ENCODE data around the gene SLC7A9.

SLC7A9 gene

GRCh38 chr19:32869369-32869965, at the start of gene SLC7A9:
Gene SLC7A9 (minus strand): TSS chr19:32869767. CDS start chr19:32868534, 1,233 bp downstream.
- no peaks in the 10 kb centered on the region for H3K27me3 ChIP-seq (ENCODE audit: control insufficient read depth, insufficient read depth, low read length)
- H3K4me3 ChIP-seq (ENCODE audit: low read length) = no peak within 1 kb of the TSS
- no peaks in the 10 kb centered on the region for H3K36me3 ChIP-seq (ENCODE audit: control insufficient read depth, insufficient read depth, low read length)
- H3K9me3 ChIP-seq (ENCODE audit: control insufficient read depth, low read length) = no peaks in the 10 kb centered on the region
- H3K9ac ChIP-seq (ENCODE audit: low read length) = no peak within 1 kb of the TSS
- no peaks in the 10 kb centered on the region for H3K4me1 ChIP-seq (ENCODE audit: control insufficient read depth, insufficient read depth, low read length)

GRCh38 chr19:32919365-32919764, 49.8 kb upstream of the SLC7A9 start:
- Histone ChIP-seq H3K9ac (ENCODE audit: low read length) (no peak overlapping the region), H3K36me3 (ENCODE audit: control insufficient read depth, insufficient read depth, low read length) (no peaks in the 10 kb centered on the region), H3K4me3 (ENCODE audit: low read length) (no peak overlapping the region), H3K9me3 (ENCODE audit: control insufficient read depth, low read length) (no peaks in the 10 kb centered on the region), H3K27me3 (ENCODE audit: control insufficient read depth, insufficient read depth, low read length) (no peaks in the 10 kb centered on the region), H3K4me1 (ENCODE audit: control insufficient read depth, insufficient read depth, low read length) (peaks cover 6% of the 10 kb centered on the region)

- Histone ChIP-seq H3K36me3 (ENCODE audit: control insufficient read depth, insufficient read depth, low read length) (no peaks in the 10 kb centered on the region), H3K9ac (ENCODE audit: low read length) (no peak overlapping the region), H3K4me1 (ENCODE audit: control insufficient read depth, insufficient read depth, low read length) (no peaks in the 10 kb centered on the region), H3K27me3 (ENCODE audit: control insufficient read depth, insufficient read depth, low read length) (no peaks in the 10 kb centered on the region), H3K9me3 (ENCODE audit: control insufficient read depth, low read length) (no peaks in the 10 kb centered on the region), H3K4me3 (ENCODE audit: low read length) (no peak overlapping the region)
Measured at GRCh38 chr19:32917616-32917996, 48.0 kb upstream of the SLC7A9 start.

GRCh38 chr19:32916969-32917615, 47.5 kb upstream of the SLC7A9 start:
- H3K9ac ChIP-seq (ENCODE audit: low read length) = no peak overlapping the region
- no peaks in the 10 kb centered on the region for H3K36me3 ChIP-seq (ENCODE audit: control insufficient read depth, insufficient read depth, low read length)
- no peaks in the 10 kb centered on the region for H3K4me1 ChIP-seq (ENCODE audit: control insufficient read depth, insufficient read depth, low read length)
- H3K9me3 ChIP-seq (ENCODE audit: control insufficient read depth, low read length) = no peaks in the 10 kb centered on the region
- H3K4me3 ChIP-seq (ENCODE audit: low read length) = no peak overlapping the region
- no peaks in the 10 kb centered on the region for H3K27me3 ChIP-seq (ENCODE audit: control insufficient read depth, insufficient read depth, low read length)

- Histone ChIP-seq H3K4me1 (ENCODE audit: control insufficient read depth, insufficient read depth, low read length) (no peaks in the 10 kb centered on the region), H3K27me3 (ENCODE audit: control insufficient read depth, insufficient read depth, low read length) (no peaks in the 10 kb centered on the region), H3K9me3 (ENCODE audit: control insufficient read depth, low read length) (no peaks in the 10 kb centered on the region), H3K9ac (ENCODE audit: low read length) (no peak overlapping the region), H3K36me3 (ENCODE audit: control insufficient read depth, insufficient read depth, low read length) (no peaks in the 10 kb centered on the region), H3K4me3 (ENCODE audit: low read length) (no peak overlapping the region)
Measured at GRCh38 chr19:32914879-32915660, 45.5 kb upstream of the SLC7A9 start.

GRCh38 chr19:32911467-32911866, 41.9 kb upstream of the SLC7A9 start:
- no peaks in the 10 kb centered on the region for H3K9me3 ChIP-seq (ENCODE audit: control insufficient read depth, low read length)
- H3K9ac ChIP-seq (ENCODE audit: low read length) = no peak overlapping the region
- no peaks in the 10 kb centered on the region for H3K27me3 ChIP-seq (ENCODE audit: control insufficient read depth, insufficient read depth, low read length)
- H3K36me3 ChIP-seq (ENCODE audit: control insufficient read depth, insufficient read depth, low read length) = no peaks in the 10 kb centered on the region
- no peaks in the 10 kb centered on the region for H3K4me1 ChIP-seq (ENCODE audit: control insufficient read depth, insufficient read depth, low read length)
- H3K4me3 ChIP-seq (ENCODE audit: low read length) = no peak overlapping the region

GRCh38 chr19:32910874-32911273, 41.3 kb upstream of the SLC7A9 start:
- no peaks in the 10 kb centered on the region for H3K27me3 ChIP-seq (ENCODE audit: control insufficient read depth, insufficient read depth, low read length)
- no peaks in the 10 kb centered on the region for H3K36me3 ChIP-seq (ENCODE audit: control insufficient read depth, insufficient read depth, low read length)
- H3K4me3 ChIP-seq (ENCODE audit: low read length) = no peak overlapping the region
- no peaks in the 10 kb centered on the region for H3K4me1 ChIP-seq (ENCODE audit: control insufficient read depth, insufficient read depth, low read length)
- H3K9me3 ChIP-seq (ENCODE audit: control insufficient read depth, low read length) = no peaks in the 10 kb centered on the region
- H3K9ac ChIP-seq (ENCODE audit: low read length) = no peak overlapping the region

- Histone ChIP-seq H3K9me3 (ENCODE audit: control insufficient read depth, low read length) (no peaks in the 10 kb centered on the region), H3K36me3 (ENCODE audit: control insufficient read depth, insufficient read depth, low read length) (no peaks in the 10 kb centered on the region), H3K9ac (ENCODE audit: low read length) (no peak overlapping the region), H3K4me1 (ENCODE audit: control insufficient read depth, insufficient read depth, low read length) (no peaks in the 10 kb centered on the region), H3K27me3 (ENCODE audit: control insufficient read depth, insufficient read depth, low read length) (no peaks in the 10 kb centered on the region), H3K4me3 (ENCODE audit: low read length) (no peak overlapping the region)
Measured at GRCh38 chr19:32910094-32910493, 40.5 kb upstream of the SLC7A9 start.

- H3K9me3 ChIP-seq (ENCODE audit: control insufficient read depth, low read length) = no peaks in the 10 kb centered on the region
- H3K4me1 ChIP-seq (ENCODE audit: control insufficient read depth, insufficient read depth, low read length) = no peaks in the 10 kb centered on the region
- no peaks in the 10 kb centered on the region for H3K36me3 ChIP-seq (ENCODE audit: control insufficient read depth, insufficient read depth, low read length)
- no peaks in the 10 kb centered on the region for H3K27me3 ChIP-seq (ENCODE audit: control insufficient read depth, insufficient read depth, low read length)
- H3K9ac ChIP-seq (ENCODE audit: low read length) = no peak overlapping the region
- no peak overlapping the region for H3K4me3 ChIP-seq (ENCODE audit: low read length)
Measured at GRCh38 chr19:32909257-32909656, 39.7 kb upstream of the SLC7A9 start.

- H3K4me3 ChIP-seq (ENCODE audit: low read length) = no peak overlapping the region
- H3K36me3 ChIP-seq (ENCODE audit: control insufficient read depth, insufficient read depth, low read length) = no peaks in the 10 kb centered on the region
- no peaks in the 10 kb centered on the region for H3K9me3 ChIP-seq (ENCODE audit: control insufficient read depth, low read length)
- H3K9ac ChIP-seq (ENCODE audit: low read length) = no peak overlapping the region
- H3K4me1 ChIP-seq (ENCODE audit: control insufficient read depth, insufficient read depth, low read length) = no peaks in the 10 kb centered on the region
- no peaks in the 10 kb centered on the region for H3K27me3 ChIP-seq (ENCODE audit: control insufficient read depth, insufficient read depth, low read length)
Measured at GRCh38 chr19:32908641-32909190, 39.1 kb upstream of the SLC7A9 start.

GRCh38 chr19:32902448-32902847, 32.9 kb upstream of the SLC7A9 start:
- Histone ChIP-seq H3K9me3 (ENCODE audit: control insufficient read depth, low read length) (no peaks in the 10 kb centered on the region), H3K9ac (ENCODE audit: low read length) (no peak overlapping the region), H3K4me3 (ENCODE audit: low read length) (no peak overlapping the region), H3K27me3 (ENCODE audit: control insufficient read depth, insufficient read depth, low read length) (no peaks in the 10 kb centered on the region), H3K4me1 (ENCODE audit: control insufficient read depth, insufficient read depth, low read length) (no peaks in the 10 kb centered on the region), H3K36me3 (ENCODE audit: control insufficient read depth, insufficient read depth, low read length) (no peaks in the 10 kb centered on the region)

- H3K36me3 ChIP-seq (ENCODE audit: control insufficient read depth, insufficient read depth, low read length) = no peaks in the 10 kb centered on the region
- H3K9me3 ChIP-seq (ENCODE audit: control insufficient read depth, low read length) = no peaks in the 10 kb centered on the region
- no peaks in the 10 kb centered on the region for H3K27me3 ChIP-seq (ENCODE audit: control insufficient read depth, insufficient read depth, low read length)
- H3K4me3 ChIP-seq (ENCODE audit: low read length) = no peak overlapping the region
- H3K4me1 ChIP-seq (ENCODE audit: control insufficient read depth, insufficient read depth, low read length) = no peaks in the 10 kb centered on the region
- H3K9ac ChIP-seq (ENCODE audit: low read length) = no peak overlapping the region
Measured at GRCh38 chr19:32901504-32902161, 32.1 kb upstream of the SLC7A9 start.
